Measurements from ENCODE around the gene CWC27.
"Not testable (repeated sequence)": the region's sequence is repeated elsewhere in the genome, so short reads cannot be mapped to it uniquely, and the experiment has no call there.

Gene CWC27

GRCh38 chr5:64840958-64841357 is 72.2 kb downstream of the CWC27 start:
- DNase-seq: no peak

GRCh38 chr5:64853777-64854176 is 85.0 kb downstream of the CWC27 start:
- DNase-seq: no peak

GRCh38 chr5:64854855-64855254 is 86.1 kb downstream of the CWC27 start:
- no peak for DNase-seq

GRCh38 chr5:64859881-64860280 is 91.2 kb downstream of the CWC27 start:
- no peak for DNase-seq

GRCh38 chr5:64861281-64861680 is 92.6 kb downstream of the CWC27 start:
- no peak for DNase-seq

GRCh38 chr5:64864171-64864570 is 95.4 kb downstream of the CWC27 start:
- no peak for DNase-seq

GRCh38 chr5:64865662-64866061 is 96.9 kb downstream of the CWC27 start:
- no peak for DNase-seq

- no peak for DNase-seq
Observed at GRCh38 chr5:64869419-64869818, 100.7 kb downstream of the CWC27 start.

- no peak for DNase-seq
Observed at GRCh38 chr5:64872044-64872443, 103.3 kb downstream of the CWC27 start.

- no peak for DNase-seq
Observed at GRCh38 chr5:64873441-64873840, 104.7 kb downstream of the CWC27 start.

- DNase-seq: no peak
Observed at GRCh38 chr5:64874753-64875152, 106.0 kb downstream of the CWC27 start.

GRCh38 chr5:64876203-64876602 is 107.5 kb downstream of the CWC27 start:
- no peak for DNase-seq

GRCh38 chr5:64880821-64881220 is 112.1 kb downstream of the CWC27 start:
- no peak for DNase-seq

GRCh38 chr5:64883912-64884311 is 115.2 kb downstream of the CWC27 start:
- no peak for DNase-seq

- no peak for DNase-seq
Observed at GRCh38 chr5:64884541-64884940, 115.8 kb downstream of the CWC27 start.

- DNase-seq: no peak
Observed at GRCh38 chr5:64887910-64888309, 119.2 kb downstream of the CWC27 start.

GRCh38 chr5:64895748-64896147 is 127.0 kb downstream of the CWC27 start:
- DNase-seq: no peak

GRCh38 chr5:64899838-64900237 is 131.1 kb downstream of the CWC27 start:
- DNase-seq: no peak

- DNase-seq: no peak
Observed at GRCh38 chr5:64900618-64901017, 131.9 kb downstream of the CWC27 start.

GRCh38 chr5:64907399-64907798 is 138.7 kb downstream of the CWC27 start:
- not testable (repeated sequence) for DNase-seq

GRCh38 chr5:64914396-64914795 is 145.7 kb downstream of the CWC27 start:
- no peak for DNase-seq

- DNase-seq: no peak
Observed at GRCh38 chr5:64918083-64918482, 149.4 kb downstream of the CWC27 start.

- no peak for DNase-seq
Observed at GRCh38 chr5:64921386-64921785, 152.7 kb downstream of the CWC27 start.

GRCh38 chr5:64923151-64923685 is 154.5 kb downstream of the CWC27 start:
- no peak for DNase-seq

- no peak for DNase-seq
Observed at GRCh38 chr5:64925123-64925522, 156.4 kb downstream of the CWC27 start.

GRCh38 chr5:64929833-64930232 is 161.1 kb downstream of the CWC27 start:
- DNase-seq: no peak
